GM19372 (cell line): ENCODE measurements around the gene NSG1.

ENCODE experiments used
- ATAC-seq: cut with Tn5 transposase; IDR thresholded peaks from one replicate; pipeline ENCODE4 v1.9.1; 2021; ENCODE audit warnings: mild to moderate bottlenecking, low read depth, moderate library complexity; ENCODE audit not compliant: unreplicated experiment

The NSG1 gene

DNA sequence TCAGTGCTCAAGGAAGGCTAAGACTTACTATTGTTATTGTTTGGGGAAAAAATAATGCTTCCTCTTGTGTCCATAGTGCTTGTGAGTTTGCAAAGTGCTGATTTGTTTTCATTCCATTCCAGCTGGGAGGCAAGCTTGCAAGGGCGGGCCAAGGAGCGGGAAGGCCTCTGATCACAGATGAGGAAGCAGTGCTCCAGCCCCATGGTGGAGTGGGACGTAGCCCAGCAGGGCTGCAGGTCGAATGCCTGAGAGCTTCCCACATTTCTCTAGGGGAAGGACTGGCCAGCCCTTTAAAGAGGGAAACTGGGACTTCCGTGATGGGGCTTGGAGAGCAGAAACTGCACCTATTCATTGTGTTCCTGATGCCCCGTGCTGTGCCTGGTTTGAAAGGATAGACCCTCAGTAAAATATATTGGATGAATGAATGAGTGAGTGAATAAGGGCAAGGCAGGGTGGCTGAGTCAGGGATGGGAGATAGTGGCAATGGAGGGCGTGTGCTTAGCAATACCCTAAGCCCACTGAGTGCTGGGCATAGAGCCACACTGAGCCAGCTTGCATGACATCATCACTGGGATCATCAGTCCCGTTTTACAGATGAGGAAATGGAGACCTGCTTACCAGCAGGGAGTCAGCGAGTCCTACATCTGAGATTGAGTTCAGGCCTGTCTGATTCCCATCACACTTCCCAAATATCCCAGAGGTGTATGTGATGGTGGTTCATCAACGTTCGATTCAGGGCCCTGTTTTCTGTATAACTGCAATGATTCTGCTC, 17.9 kb upstream of the NSG1 start:
- no peak for ATAC-seq

DNA sequence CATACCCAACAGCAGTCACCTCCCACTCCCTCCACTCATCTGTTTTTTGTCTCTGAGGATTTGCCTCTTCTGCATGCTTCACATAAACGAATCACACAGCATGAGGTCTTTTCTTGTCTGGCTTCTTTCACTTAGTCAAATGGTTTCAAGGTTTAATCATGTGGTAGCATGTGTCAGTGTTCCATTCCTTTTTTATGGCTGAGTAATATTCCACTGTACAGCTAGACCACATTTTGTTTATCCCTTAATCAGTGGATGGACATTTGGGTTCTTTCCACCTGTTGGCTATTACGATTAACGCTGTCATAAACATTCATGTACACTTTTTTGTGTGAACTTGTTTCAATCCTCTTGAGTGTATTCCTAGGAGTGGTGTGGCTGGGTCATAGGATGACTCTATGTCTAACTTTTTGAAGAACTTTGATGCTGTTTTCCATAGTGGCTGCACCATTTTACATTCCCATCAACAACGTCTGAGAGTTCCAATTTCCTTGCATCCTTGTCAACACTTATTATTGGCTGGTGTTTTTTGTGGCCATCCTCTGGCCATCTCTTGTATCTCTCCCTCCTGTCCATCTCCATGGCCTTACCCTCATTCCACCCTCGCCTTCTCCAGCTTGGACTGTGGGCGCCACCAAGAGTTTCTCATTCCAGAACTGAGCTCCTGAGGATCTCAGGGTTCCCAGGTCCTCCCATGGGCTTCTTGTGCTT, 12.4 kb upstream of the NSG1 start:
- no peak for ATAC-seq

DNA sequence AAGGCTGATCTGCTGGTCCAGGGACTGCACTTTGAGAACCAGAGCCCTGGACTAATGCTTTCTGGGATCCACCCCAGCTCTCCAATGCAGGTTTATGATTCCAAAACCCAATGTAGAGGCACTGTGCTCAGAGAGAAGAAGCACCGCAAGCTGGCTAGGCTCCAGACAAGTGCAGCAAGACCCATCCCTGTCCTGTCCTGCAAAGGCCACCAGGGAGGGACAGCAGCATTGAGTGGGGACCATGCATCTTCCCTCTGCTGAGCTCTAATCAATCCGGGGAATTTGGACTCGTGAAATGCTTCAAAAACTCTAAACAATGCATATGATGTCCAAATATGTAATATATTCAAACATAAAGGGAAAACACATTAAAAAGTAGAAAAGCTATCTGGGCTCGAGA, 10.8 kb upstream of the NSG1 start:
- ATAC-seq: no peak

DNA sequence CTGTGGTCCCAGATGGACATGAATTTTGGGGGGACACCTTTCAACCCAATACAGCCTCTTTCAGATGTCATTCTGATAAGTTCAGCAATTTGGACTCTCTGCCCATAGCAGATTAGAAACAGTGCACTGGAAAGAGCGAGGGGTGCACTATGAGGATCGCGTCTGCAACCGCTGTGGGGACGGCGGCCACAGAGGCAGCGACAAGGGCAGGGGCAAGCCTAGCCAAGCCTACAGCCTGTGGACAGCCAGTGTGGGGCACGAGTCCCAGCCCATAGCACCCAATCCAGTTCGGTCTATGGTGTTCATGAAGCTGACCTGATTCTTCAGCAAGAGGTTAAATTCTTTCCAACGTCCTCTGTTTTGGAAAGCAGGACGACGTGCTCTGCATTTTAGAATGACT, 9.7 kb upstream of the NSG1 start:
- no peak for ATAC-seq

DNA sequence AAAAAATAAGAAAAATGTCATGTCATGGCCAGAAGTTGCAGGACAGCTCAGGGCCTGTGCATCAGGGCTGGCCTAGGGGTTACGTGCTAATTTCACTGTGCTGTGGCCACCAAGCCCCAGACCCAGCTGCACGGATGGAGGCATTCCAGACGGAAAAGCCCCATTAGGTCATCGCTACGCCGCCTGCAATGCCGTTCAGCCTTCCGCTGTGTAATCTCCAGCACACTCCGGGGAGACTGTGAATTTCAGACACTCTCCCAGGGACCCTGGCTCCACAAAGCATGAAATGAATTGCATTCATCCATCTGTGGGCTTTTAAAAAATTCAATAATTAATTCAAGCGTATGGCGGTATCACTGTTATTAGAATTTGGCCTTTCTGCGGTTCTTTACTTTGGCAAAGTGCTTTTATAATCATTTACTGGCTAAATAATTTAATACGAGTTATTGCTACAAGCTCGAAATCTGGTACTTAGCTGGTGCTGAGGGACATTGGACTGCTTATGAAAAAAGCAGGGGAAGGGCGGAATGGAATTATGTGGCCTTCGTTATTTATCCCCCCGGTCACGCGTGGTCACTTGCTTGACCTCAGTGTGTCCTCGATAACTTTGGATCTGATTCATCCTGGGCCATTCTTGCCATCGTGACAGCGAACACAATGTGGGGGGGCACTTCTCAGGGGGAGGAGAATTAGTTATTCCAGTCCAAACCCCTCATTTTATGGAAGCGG, 9.0 kb upstream of the NSG1 start:
- ATAC-seq: no peak

DNA sequence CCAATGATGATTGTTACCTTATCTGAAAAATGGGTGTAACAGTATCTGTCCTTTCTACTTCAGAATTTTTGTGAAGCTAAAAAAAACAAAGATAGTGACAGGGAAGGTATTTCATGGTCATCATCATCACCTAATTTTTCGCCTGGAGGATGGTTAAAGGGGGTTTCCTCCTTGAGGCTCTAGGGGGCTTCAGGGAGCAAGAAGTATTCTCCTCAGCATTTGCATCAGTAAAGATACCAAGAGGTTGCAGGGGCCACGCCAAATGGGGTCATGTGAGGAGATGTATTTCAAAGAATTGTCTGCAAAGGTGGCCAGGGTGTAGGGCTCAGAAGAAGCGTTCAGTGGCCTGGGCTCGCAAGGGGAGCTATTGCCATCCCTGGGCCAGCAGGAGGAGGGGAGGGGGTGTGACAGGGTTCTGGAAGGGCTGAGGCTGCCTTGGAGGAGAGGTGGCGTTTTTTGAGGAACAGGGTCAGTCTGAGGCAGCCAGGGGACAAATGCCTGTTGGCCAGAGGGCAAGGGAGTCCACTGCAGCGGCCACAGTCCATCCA, 7.3 kb upstream of the NSG1 start:
- ATAC-seq: no peak

DNA sequence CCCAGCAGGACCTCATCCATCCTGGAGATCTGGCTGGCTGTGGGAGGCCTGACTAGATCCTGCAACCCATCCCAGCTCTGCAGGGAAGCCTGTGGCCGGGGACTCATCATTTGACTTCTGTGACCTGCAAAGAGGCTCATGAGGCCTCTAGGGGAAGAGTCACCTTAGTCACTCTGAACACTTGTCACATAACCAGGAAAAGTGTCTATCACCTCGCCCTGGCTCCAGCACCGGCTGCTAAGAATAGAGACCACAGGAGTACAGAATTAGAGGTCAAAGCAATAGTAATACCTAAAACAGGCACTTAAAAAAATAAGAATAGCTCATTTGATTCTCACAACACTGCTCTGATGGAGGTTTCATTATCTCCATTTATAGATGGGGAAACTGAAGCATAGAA, 3.8 kb upstream of the NSG1 start:
- ATAC-seq: no peak

DNA sequence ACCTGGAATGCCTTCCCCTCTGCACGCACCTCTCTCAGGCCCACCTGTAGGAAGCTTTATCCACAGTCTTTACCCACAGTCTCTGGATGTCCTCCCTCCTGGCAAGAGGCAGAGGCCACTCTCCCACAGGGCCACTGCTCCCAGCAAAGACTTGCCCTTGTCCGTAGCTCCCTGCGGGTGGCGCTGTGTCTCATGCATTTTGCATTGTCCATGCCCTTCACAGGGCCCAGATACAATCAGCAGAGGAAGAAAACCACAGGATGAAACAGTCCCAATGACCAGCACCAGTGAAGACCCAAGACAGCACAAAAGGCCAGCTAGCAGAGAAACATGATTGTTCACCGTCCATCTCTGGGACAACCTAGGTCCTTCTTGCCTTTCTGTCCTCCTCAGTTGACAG, 2.1 kb upstream of the NSG1 start:
- ATAC-seq: no peak

DNA sequence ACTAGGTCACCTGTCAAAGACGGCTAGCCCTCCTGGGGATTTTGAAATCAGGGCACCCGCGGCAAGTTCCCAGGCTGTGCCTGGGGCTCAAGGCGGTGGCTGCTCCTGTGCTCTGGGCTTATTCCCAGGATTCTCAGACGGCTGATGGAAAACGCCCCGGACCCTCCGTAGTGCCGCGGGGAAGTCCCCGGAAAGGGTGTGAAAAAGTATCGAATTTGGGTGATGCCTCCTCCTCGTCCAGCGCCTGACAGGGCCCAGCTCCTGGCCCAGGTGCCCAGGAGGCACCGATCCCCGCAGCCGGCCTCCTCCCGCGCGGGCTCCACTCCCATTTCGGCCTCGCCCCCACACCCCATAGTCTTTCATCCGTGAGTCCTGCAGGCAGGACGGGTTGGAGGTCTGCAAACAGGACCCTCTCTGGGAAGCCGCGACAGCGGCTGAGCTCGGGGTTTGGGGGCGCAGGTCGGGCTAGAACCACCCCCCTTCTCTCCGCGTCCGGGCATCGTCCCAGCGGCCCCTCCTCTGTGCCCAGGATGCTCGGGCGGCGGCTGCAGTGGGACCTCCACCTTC, 1.1 kb upstream of the NSG1 start:
- no peak for ATAC-seq

DNA sequence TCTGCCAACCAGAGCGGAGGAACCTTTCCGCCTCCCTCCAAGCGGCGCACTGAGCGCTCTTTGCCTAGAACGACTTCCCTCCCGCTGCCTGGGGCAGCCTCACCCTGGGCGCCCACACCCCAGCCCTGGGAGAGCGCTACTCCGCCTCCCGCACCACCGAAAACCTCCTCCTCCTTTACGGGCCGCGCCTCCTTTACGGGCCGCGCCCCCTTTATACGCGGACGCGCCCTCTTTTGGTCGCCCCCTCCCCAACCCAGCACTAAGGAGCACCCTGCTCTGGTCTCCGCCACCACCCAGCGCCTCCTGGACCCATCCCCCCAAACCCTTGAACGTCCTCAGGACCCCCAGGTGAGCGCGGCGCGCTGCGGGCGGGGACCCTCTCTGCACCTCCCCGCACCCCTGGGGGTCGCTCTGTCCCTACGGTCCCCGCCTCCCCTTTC, 586 bp upstream of the NSG1 start:
- no peak for ATAC-seq

DNA sequence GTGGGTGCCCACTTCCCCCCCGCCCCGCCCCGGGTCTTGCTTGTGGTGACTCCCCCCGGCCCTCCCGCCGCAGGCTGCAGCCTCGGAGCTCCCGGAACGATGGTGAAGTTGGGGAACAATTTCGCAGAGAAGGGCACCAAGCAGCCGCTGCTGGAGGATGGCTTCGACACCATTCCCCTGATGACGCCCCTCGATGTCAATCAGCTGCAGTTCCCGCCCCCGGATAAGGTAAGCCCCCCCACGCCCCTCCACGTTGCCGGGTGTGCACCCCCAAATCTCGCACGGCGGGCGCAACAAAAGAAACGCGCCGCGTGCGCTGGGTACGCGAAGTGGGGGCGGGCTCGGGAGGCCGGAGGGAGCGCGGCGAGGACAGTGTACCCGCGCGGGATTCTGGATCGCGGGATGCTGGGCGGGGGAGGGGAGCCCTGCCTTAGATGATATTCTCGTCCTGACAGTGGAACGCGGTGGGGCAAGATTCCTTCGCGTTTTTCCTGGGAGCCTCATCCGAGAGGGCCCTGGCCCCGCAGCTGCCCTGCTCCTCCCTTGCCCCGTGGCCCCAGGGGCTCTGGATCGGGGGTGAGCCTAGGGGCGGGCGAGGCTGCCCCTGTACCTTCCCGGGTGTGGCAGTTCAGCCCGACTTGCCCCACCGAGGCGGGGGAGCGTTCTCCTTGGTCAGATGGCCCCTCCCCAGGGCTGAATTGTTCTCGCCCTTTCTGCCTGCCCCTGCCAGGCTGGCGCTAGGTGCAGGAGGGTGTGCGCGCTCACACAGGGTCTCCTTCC, 819 bp downstream of the NSG1 start:
- no peak for ATAC-seq

DNA sequence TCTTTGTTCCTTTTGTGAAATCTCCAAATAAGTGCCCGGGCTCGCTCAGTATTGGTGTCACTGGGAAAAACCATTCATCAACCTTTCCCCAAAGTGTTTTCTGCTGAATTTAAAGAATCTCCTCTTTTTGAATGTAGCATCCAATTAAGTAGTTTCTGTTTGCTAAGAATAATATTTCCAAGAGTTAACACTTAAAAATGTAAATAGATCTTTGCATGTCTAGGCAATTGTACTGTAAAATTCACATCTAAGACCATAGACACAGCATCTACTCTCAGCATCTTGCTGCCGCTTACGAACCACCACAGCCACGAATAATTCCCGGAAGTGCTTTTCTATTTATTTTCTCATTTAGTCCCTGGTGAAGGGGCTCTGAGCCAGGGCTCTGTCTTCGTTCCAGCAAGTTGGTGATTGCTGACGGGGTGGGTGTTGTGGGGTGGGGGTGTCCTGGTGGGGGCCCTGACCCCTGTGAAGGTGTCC, 1.4 kb downstream of the NSG1 start:
- no peak for ATAC-seq

DNA sequence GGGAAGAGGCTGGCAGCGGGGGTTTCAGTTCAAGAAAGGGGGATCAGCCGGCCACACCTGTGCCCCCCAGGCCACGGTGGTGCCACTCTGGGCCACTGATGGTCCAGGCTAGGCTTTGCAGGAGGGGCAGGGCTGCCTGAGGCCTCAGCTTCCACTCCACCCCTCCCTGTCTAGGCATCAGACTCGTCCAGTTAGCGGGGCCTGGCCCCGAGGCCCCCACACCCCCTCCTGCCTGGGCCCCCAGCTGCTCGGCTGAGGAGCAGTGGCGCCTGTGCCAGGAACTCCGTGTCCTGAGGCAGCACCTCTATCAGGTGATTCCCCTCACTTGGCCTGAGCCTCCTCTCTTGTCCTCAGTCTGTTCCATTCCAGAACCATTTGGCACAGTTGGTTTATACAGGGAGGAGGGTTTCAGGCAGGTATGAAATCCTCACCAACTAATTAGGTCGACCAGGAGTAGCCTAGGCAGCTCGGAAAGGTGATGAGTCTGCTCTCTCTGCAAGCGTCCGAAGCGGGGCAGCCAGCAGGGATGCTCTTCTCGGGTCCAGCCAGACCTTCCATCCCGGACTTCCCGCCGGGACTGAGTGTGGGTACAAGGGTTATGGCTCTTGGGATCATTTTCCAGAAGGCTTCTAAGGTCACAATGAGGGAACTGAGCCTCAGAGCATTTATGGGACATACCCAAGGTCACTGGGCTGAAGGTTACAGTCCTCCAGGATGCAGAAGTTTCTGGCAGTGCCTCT, 2.1 kb downstream of the NSG1 start:
- no peak for ATAC-seq

DNA sequence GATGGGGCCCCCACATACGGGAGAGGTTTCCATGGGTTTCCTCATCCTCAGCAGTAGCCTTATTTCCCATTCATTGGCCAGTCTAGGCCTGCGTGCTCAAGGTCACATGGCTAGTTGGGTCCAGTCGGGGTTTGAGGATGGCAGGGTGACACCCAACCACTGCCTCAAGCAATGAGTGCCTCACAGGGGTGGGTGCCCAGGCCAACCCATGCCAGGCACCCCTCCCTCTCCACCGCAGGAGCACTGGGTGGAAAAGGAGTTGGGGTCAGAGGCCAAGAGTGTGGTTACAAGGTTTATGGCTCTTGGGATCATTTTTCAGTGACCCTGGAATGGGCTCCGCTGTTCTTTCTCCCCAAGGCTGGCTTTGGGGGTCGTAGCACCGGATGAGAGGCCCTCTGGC, 3.1 kb downstream of the NSG1 start:
- ATAC-seq: no peak

DNA sequence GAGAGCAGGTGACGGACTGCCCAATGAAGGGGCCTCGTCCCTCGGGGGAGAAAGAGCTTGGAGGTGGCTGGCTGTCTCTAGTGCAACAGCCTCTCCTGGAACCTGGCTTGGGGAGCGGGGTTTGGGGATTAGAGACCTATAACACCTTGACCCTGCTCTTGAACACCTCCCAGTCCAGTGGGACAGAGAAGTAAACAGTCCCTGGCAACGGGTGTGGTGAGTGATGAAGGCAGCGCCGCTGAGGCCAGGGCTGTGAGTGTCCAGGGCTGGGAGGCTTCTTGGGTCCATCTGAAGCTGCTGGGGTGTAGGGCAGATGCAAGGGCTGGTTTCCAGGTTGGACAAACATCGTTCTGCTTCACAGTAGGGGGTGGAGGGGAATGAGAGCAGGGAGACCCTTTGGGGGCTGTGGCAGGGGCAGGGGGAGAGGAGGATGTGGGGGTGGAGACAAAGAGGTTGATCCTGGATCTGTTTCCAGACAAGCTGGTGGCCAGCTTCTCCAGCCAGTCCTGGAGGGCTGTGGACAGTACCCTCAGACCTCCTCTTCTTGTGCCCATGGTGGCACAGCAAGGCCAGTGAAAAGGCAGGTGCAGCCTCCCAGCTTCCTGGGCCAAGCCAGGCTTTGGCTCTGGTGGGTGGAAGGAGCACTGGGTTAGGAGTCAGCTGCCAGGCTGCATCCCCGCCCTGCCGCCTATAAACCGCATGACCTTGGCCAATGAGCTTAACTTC, 3.8 kb downstream of the NSG1 start:
- ATAC-seq: no peak

DNA sequence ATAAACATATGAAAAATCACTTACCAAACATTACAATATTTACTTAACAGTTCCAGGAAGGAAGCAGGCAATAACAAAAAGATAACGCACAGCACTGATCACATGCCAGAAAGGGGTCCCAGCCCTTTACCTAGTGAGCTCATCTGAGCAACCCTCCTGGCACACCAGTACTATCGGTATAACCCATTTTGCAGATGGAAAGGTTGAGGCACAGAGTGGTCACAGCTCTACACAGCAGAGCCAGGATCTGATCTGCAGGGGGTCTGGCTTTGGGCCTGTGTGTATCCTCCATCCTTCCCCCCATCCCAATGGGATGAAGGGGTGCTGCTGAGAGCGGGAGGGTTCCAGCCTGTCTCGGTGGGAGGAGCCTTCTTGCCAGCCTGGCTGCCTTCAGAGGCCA, 5.0 kb downstream of the NSG1 start:
- ATAC-seq: no peak

DNA sequence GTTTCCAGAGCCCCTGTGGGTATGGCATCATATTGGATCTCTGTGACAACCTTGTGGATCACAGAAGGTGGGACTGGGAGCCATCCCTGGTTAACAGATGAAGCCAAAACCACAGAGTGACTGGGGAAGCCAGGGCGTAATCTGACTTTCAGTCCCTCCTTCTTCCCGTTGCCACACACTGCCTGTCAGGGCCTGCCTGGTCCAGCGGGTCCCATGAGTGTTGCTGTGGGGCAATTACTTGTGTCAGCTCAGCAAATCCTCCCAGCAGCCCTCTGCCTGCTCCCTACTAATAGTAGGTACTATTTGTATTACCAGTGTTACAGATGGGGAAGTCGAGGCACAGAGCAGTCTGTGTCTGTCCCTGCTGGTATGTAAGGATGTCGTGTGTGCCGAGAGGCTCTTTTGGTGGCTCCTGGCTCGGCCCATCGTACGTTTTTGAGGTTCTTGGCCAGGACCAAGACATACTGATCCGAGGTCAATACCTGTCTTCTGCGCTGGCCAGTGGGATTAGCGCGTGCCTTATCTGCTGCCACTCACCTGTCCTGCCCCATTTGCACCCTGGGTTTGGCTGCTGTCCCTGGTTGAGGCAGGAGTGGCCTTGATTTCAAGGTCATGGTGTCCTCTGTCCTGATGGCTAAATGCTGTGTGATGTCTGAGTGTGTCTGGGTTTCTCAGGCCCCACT, 5.7 kb downstream of the NSG1 start:
- ATAC-seq: no peak

DNA sequence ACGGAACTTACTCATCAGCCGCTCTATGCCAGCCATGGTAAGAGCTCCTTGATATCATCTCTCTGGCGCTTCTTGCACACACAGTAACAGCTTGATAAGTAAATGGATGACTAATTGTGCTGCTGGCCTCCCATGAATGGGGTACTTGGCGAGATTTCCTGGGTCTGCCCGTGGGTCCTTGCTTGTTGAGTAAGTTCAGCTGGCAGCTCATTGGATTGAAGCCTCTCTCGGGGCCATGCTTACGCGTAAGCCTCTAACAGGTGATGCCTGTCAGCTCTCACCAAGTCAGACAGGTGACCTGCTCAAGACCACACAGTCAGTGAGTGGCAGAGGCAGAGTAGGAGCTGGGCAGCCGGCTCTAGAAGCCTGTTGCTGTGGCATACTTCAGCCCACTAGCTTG, 7.7 kb downstream of the NSG1 start:
- ATAC-seq: no peak
